ENCODE data around the gene HSPBP1. TPM values are rescaled to one million over a fixed set of nuclear protein-coding genes. Genes with fewer than 3 reads are reported as not detected.

The HSPBP1 gene
- total and polyA plus RNA-seq, 5 experiments from 2014 or later: 20.3 to 44.8 (median 38.6) TPM

DNA sequence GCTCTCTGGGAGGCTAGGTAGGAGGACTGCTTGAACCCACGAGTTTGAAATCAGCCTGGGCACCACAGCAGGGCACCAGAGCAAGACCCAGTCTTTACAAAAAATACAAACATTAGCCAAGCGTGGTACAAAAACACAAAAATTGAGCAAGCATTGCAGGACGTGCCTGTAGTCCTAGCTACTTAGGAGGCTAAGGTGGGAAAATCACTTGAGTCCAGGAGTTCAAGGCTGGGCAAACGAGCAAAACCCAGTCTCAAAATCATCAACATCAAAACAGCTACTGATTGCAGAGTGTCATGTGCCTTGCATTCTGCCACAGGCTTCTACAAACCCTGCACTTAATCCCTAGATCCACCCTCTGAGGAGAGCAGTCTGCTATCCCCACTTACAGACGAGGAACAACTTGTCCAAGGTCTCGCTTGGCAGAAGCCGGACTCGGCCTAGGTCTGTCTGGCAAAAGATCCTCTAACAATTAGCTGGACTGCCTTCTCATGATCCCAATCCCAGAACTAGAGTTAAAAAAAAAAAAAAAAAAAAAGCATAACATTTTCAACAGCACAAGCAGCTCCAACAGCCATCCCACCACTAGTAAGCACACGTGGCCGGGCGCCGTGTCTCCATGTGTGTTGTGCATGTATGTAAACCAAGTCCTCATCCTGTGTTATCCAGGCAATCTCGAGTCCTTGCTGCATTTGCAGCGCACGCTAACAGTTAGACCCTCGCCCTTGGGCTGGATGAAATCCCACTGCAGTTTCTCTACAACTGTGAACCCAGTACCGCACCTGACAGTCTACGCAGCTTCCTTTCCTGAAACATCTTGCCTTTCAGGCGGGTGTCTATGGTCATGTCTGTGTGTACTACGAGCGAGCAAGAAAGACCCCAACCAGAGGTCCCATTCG, 23.1 kb downstream of the HSPBP1 start:
- DNase-seq (peak in 2 of 10 donors; percentile 22 to 23), ATAC-seq (no peak)
- Mint-ChIP-seq H3K4me1 (peaks cover 29 to 73% (median 62%) of the 10 kb centered on the region in 4 donors), H3K27me3 (no peaks in the 10 kb centered on the region), H3K4me3 (peak overlapping the region; percentile 93 to 99 (median 98)), H3K36me3 (peaks cover 0 to 4% (median 0%) of the 10 kb centered on the region in 3 donors), H3K27ac (peak overlapping the region; percentile 96 to 100 (median 99)), H3K9me3 (no peaks in the 10 kb centered on the region)
- POLR2A ChIA-PET: interaction anchor here (0.6 to 8.1 kb wide), 11 partner anchors 9 to 875 kb away, joined by 3 to 142 read pairs (median 4); partner anchors contain the start of genes HSPBP1, KMT5C, RPL28 and TMEM238

DNA sequence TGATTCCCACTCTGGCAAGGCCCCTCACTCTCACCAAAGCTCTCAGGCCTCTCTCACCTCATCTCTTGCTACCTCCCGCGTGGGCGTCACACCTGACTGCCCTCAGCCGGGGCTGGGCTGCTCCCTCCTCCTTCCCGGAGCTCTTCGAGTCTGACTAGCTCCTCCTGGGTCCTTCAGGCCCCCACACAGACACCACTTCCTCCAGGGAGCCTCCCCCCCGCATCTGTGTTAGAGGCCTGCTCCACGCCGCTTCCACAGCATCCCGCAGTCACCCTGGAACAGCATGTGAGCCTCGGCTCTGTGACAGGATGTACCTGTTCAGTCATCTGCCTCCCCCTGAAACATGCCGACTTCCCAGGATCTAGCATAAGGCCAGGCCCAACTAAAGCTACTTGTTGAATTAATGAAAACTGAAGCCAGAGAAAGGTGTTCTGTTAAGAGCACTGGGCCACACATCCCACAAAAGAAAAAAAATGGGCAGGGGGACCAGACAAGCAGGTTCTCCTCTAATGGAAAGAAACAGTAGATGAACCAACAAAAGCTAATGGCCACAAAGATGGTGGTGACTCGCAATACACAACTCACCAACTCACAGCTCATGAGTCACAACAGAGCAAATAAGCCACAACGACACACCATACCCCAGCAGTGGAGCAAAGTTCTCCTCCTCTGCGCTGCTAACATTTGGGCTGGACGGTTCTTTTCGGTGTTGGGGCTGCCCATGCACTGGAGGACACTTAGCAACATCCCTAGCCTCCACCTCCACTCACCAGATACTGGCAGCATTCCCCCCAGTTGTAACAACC, 24.1 kb downstream of the HSPBP1 start:
- H3K27ac Mint-ChIP-seq: peak overlapping the region; percentile 96 to 100 (median 99)
- H3K9me3 Mint-ChIP-seq: no peaks in the 10 kb centered on the region
- H3K36me3 Mint-ChIP-seq: peaks cover 0 to 7% (median 0%) of the 10 kb centered on the region in 3 donors
- POLR2A ChIA-PET: interaction anchor here (1.2 to 8.1 kb wide), 9 partner anchors 9 to 152 kb away, joined by 3 to 142 read pairs (median 14); partner anchors contain the start of genes HSPBP1, KMT5C, RPL28 and TMEM238
- H3K27me3 Mint-ChIP-seq: no peaks in the 10 kb centered on the region
- peak overlapping the region; percentile 93 to 99 (median 98) for H3K4me3 Mint-ChIP-seq
- DNase-seq (peak in 9 of 10 donors; percentile 20 to 43 (median 37)), ATAC-seq (no peak)
- peaks cover 37 to 83% (median 72%) of the 10 kb centered on the region in 4 donors for H3K4me1 Mint-ChIP-seq

GRCh38 chr19:55254625-55254977, 25.3 kb downstream of the HSPBP1 start:
- Mint-ChIP-seq H3K9me3 (no peaks in the 10 kb centered on the region), H3K4me1 (peaks cover 39 to 87% (median 76%) of the 10 kb centered on the region in 4 donors), H3K27ac (peak overlapping the region; percentile 96 to 100 (median 99)), H3K27me3 (no peaks in the 10 kb centered on the region), H3K36me3 (peaks cover 0 to 9% (median 0%) of the 10 kb centered on the region in 3 donors), H3K4me3 (peak overlapping the region; percentile 93 to 99 (median 98))
- no peak for ATAC-seq
- DNase-seq: no peak
- POLR2A ChIA-PET: interaction anchor here (0.5 to 8.1 kb wide), 15 partner anchors 9 to 370 kb away, joined by 3 to 142 read pairs (median 7); partner anchors contain the start of genes FIZ1, HSPBP1, KMT5C and PPP1R12C

DNA sequence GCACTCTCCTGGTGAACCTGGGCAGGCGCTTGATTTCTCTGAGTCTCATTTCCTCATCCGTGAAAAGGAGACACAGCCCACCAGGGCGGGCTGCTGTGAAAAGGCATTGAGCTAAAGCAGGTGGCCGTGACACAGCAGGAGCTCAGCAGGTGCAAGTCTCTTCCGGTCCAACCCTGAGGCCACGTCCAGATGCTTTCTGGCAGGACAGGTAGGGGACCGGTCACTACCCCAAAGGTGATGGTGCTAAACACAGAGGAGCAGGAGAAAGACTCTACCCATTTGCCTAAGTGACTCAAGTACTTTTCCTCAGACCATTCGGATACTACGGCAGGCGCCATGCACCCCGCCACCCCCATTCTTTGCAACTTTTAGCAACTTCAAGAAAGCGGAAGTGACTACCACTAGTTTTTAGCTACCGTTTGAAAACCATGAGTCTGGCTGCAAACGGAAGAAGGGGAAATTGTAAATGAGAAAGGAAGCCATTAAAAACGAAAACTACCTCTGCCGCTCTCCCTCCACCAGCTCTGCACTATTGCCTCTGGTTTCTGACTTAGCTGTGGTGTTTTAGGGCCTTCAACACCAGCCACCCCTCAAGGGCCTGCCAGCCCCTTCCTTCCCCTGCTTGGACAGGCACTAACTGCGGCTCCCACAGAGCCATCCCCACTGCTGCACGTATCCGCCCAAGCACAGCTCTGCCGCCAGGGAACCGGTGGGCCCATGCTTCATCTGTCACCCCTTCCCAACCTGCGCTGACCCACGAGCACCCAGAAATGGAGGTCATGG, 25.9 kb downstream of the HSPBP1 start:
- DNase-seq (peak; percentile 39 to 87 (median 70)), ATAC-seq (peak; percentile 56 to 72)
- Mint-ChIP-seq H3K4me3 (peak overlapping the region; percentile 93 to 99 (median 98)), H3K27ac (peak overlapping the region; percentile 96 to 100 (median 99)), H3K27me3 (no peaks in the 10 kb centered on the region), H3K4me1 (peaks cover 38 to 84% (median 77%) of the 10 kb centered on the region in 4 donors), H3K36me3 (peaks cover 0 to 11% (median 0%) of the 10 kb centered on the region in 3 donors), H3K9me3 (no peaks in the 10 kb centered on the region)
- POLR2A ChIA-PET: interaction anchor here (0.5 to 8.1 kb wide), 19 partner anchors 9 to 401 kb away, joined by 3 to 142 read pairs (median 5); partner anchors contain the start of genes FIZ1, HSPBP1, KMT5C and PPP1R12C

DNA sequence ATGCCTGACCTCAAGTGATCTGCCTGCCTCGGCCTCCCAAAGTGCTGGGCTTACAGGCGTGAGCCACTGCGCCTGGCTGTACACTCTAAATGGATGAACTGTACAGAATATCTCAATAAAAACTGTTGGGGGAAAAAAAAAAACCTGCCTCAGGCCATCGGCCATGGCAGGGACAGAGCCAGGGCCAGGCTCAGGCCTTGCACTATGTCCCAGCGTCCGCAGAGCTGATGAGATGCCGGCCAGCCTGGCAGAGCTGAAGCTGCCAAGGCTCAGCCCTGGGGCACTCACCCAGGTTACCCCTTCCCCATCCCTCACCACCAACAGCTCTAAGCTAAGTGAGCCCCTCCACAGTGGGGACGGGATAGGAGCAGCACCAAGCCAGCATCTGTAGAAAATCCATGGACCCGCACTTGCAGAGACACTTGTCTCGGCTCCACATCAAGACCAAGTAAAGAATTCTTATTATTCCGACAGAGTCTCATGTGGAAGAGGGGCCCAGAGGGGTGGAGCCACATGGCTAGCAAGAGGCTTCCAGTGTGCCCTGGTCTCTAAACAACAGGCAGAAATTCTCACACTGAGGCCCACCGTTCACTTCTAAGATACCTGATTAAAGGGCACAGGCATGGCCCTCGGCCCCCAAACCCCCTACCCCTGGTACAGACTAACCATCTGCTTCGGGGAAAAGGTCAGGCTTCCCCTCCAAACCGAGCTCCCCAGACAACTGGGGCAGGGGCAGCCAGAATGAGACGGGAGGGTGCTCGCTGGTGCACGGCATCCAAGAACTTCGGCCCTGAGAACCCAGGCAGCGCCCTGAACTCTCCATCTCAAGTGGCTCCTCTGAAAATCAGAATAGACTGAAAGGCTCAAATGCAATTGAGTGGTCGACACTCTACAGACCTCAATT, 26.9 kb downstream of the HSPBP1 start:
- POLR2A ChIA-PET: interaction anchor here (0.5 to 8.1 kb wide), 12 partner anchors 27 to 402 kb away, joined by 3 to 142 read pairs (median 6); partner anchors contain the start of genes HSPBP1, KMT5C, PPP1R12C and RPL28
- Mint-ChIP-seq H3K36me3 (peaks cover 0 to 16% (median 0%) of the 10 kb centered on the region in 3 donors), H3K4me3 (peak overlapping the region; percentile 93 to 99 (median 98)), H3K4me1 (peaks cover 47 to 93% (median 86%) of the 10 kb centered on the region in 4 donors), H3K27ac (peak overlapping the region; percentile 96 to 100 (median 99)), H3K27me3 (no peaks in the 10 kb centered on the region), H3K9me3 (no peaks in the 10 kb centered on the region)
- DNase-seq: no peak
- ATAC-seq: no peak

GRCh38 chr19:55251341-55252081, 28.4 kb downstream of the HSPBP1 start:
- Mint-ChIP-seq H3K27ac (peak overlapping the region; percentile 91 to 100 (median 97)), H3K4me1 (peaks cover 43 to 89% (median 81%) of the 10 kb centered on the region in 4 donors)

DNA sequence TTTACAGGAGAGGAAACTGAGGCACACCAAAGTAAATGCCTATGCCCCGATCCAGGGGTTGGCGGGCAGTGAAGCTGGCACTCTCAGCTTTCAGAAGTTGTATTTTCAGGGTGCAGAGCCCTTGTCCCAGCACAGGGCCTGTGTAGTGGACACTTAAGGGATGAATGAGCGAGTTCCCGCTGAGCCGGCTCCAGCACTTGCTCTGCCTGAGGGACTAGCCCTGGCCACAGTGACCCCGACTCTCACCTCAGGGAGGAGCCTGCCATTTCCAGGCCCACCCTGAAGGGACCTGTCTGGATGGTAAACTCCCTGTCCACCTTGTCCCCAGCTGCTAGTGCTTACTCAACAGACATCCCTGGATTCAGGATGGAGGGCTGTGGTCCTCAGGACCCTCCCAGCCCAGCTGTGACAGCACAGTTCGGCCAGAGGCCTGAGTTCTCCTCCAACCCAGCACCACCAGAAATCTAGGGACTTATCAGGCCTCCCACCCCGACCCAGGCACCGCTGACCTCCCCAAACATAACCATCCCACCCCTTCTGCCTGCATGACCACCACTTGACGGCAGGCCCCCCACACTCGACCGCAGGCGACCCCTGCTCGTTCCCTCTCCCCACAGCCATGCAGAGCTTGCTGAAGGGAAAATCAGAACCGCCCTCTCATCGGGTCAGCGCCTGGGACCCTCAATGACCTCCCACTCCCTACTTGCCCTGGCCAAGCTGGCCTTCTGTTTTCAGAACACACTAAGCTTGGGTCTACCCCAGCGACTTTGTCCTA, 29.5 kb downstream of the HSPBP1 start:
- no peaks in the 10 kb centered on the region for H3K27me3 Mint-ChIP-seq
- POLR2A ChIA-PET: interaction anchor here (0.7 to 2.7 kb wide), 3 partner anchors 9 to 1049 kb away, joined by 3 to 10 read pairs (median 4); partner anchors contain the start of genes HSPBP1 and PPP6R1
- H3K4me3 Mint-ChIP-seq: peak overlapping the region; percentile 58 to 89 (median 84)
- DNase-seq (no peak), ATAC-seq (no peak)
- H3K4me1 Mint-ChIP-seq: peaks cover 34 to 78% (median 73%) of the 10 kb centered on the region in 4 donors
- no peaks in the 10 kb centered on the region for H3K9me3 Mint-ChIP-seq
- peaks cover 0 to 34% (median 0%) of the 10 kb centered on the region in 3 donors for H3K36me3 Mint-ChIP-seq
- peak overlapping the region; percentile 91 to 100 (median 97) for H3K27ac Mint-ChIP-seq

More at GRCh38 chr19:55251341-55252081, 28.4 kb downstream of the HSPBP1 start:
- POLR2A ChIA-PET: interaction anchor here (0.7 to 2.7 kb wide), 5 partner anchors 8 to 1050 kb away, joined by 3 to 10 read pairs (median 5); partner anchors contain the start of genes HSPBP1 and PPP6R1
- peaks cover 0 to 23% (median 0%) of the 10 kb centered on the region in 3 donors for H3K36me3 Mint-ChIP-seq
- H3K27me3 Mint-ChIP-seq: no peaks in the 10 kb centered on the region
- peak in 3 of 10 donors; percentile 22 to 25 (median 23) for DNase-seq
- no peak for ATAC-seq
- H3K4me3 Mint-ChIP-seq: peak overlapping the region; percentile 58 to 89 (median 84)
- H3K9me3 Mint-ChIP-seq: no peaks in the 10 kb centered on the region

GRCh38 chr19:55249841-55250240, 30.1 kb downstream of the HSPBP1 start:
- Mint-ChIP-seq H3K4me1 (peaks cover 33 to 74% (median 67%) of the 10 kb centered on the region in 4 donors), H3K36me3 (peaks cover 0 to 40% (median 0%) of the 10 kb centered on the region in 3 donors), H3K27me3 (no peaks in the 10 kb centered on the region), H3K4me3 (no peak overlapping the region), H3K27ac (peak overlapping the region in 2 of 10 donors; percentile 15), H3K9me3 (no peaks in the 10 kb centered on the region)
- no peak for ATAC-seq
- DNase-seq: no peak
- POLR2A ChIA-PET: interaction anchor here (1.0 to 2.7 kb wide), 2 partner anchors 8 to 10 kb away, joined by 3 to 10 read pairs; partner anchors contain the start of gene PPP6R1

GRCh38 chr19:55248704-55249103, 31.2 kb downstream of the HSPBP1 start:
- H3K27me3 Mint-ChIP-seq: no peaks in the 10 kb centered on the region
- no peaks in the 10 kb centered on the region for H3K9me3 Mint-ChIP-seq
- H3K36me3 Mint-ChIP-seq: peaks cover 0 to 51% (median 2%) of the 10 kb centered on the region in 3 donors
- H3K27ac Mint-ChIP-seq: peak overlapping the region in 8 of 10 donors; percentile 65 to 85 (median 78)
- POLR2A ChIA-PET: interaction anchor here (1.5 kb wide), 1 partner anchor 9 kb away, joined by 8 read pairs; no protein-coding TSS in a partner anchor
- ATAC-seq (no peak), DNase-seq (no peak)
- H3K4me3 Mint-ChIP-seq: peak overlapping the region in 7 of 10 donors; percentile 10 to 71 (median 39)
- H3K4me1 Mint-ChIP-seq: peaks cover 32 to 67% (median 56%) of the 10 kb centered on the region in 4 donors

Data from naive thymus-derived CD8-positive, alpha-beta T cell (primary cell).